ENCODE results near the gene TMEM59. TPM values are rescaled to one million over a fixed set of nuclear protein-coding genes. Genes with fewer than 3 reads are reported as not detected.

TMEM59 gene
- polyA plus RNA-seq, 3 donors = 169 to 925 (median 831) TPM

DNA sequence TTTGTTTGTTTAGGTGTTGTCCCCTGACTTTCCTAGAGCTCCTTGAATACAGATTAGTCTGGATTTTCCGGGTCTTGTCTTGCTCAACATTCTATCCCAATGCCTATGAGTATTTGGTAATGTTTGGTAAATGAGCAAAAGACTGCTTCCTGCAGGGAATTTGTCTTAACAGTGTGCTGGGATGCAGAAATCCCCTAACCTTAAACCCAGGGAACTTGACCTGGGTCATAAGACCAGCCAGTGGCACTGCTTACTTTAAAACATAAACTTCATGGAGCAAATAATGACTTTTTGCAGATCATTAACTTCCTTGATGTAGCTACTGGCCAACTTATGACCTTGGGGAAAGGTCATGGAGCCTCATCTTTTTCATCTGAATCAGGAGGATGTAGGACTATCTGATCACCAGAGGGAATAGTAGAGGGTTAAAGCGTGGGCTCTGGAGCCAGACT lies 27.6 kb upstream of the TMEM59 start:
- H3K27ac Mint-ChIP-seq = no peak overlapping the region
- Histone ChIP-seq H4K20me1 (ENCODE audit: insufficient read depth, low read length) (peaks cover 11% of the 10 kb centered on the region), H3K27me3 (ENCODE audit: control insufficient read depth in 2 of 2, insufficient read depth in 2 of 2, low read length in 2 of 2) (no peaks in the 10 kb centered on the region), H3K27ac (ENCODE audit: low read depth in 1 of 2, low read length in 2 of 2) (no peak overlapping the region), H3K9me3 (replicated peaks in 1 of 2; ENCODE audit: control insufficient read depth in 1 of 2, insufficient read depth in 1 of 2, low read length in 2 of 2) (no peaks in the 10 kb centered on the region), H2AFZ (ENCODE audit: insufficient read depth, low read depth, low read length, poor library complexity, severe bottlenecking) (no peak overlapping the region), H3K4me3 (replicated peaks in 1 of 3; ENCODE audit: low read depth in 2 of 3, low read length in 3 of 3) (no peak overlapping the region), H3K4me2 (replicated peaks; ENCODE audit: extremely low read depth, low read length, poor library complexity, severe bottlenecking) (no peak overlapping the region), H3K79me2 (ENCODE audit: insufficient read depth, low read length) (no peaks in the 10 kb centered on the region), H3K4me1 (ENCODE audit: control insufficient read depth in 1 of 2, insufficient read depth in 2 of 2, low read length in 2 of 2) (no peaks in the 10 kb centered on the region), H3K9ac (ENCODE audit: insufficient read depth, low read length, poor library complexity, severe bottlenecking) (no peak overlapping the region), H3K36me3 (replicated peaks in 1 of 2; ENCODE audit: control insufficient read depth in 1 of 2, insufficient read depth in 2 of 2, low read length in 2 of 2) (peaks cover 4 to 22% of the 10 kb centered on the region in 2 donors)
- no CpG with 5 or more reads among the region's 2 CpGs for WGBS (ENCODE audit: insufficient coverage)
- intact Hi-C loops (cut with micrococcal nuclease) = no loop called here
- no peak overlapping the region for H3K4me3 Mint-ChIP-seq
- no peak for DNase-seq
- TF ChIP-seq, protein P1, sequence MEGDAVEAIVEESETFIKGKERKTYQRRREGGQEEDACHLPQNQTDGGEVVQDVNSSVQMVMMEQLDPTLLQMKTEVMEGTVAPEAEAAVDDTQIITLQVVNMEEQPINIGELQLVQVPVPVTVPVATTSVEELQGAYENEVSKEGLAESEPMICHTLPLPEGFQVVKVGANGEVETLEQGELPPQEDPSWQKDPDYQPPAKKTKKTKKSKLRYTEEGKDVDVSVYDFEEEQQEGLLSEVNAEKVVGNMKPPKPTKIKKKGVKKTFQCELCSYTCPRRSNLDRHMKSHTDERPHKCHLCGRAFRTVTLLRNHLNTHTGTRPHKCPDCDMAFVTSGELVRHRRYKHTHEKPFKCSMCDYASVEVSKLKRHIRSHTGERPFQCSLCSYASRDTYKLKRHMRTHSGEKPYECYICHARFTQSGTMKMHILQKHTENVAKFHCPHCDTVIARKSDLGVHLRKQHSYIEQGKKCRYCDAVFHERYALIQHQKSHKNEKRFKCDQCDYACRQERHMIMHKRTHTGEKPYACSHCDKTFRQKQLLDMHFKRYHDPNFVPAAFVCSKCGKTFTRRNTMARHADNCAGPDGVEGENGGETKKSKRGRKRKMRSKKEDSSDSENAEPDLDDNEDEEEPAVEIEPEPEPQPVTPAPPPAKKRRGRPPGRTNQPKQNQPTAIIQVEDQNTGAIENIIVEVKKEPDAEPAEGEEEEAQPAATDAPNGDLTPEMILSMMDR (IDR thresholded peaks at IDR 0.05) = no peak
- peaks cover 0 to 3% (median under 1%) of the 10 kb centered on the region in 3 donors for H3K27me3 Mint-ChIP-seq (ENCODE audit: low read depth in 3 of 3)
- H3K4me1 Mint-ChIP-seq = peaks cover 3% of the 10 kb centered on the region
- peaks cover 29 to 30% of the 10 kb centered on the region in 2 donors for H3K36me3 Mint-ChIP-seq
- no peaks in the 10 kb centered on the region for H3K9me3 Mint-ChIP-seq

GRCh38 chr1:54077359-54077758 lies 24.4 kb upstream of the TMEM59 start:
- H2AFZ ChIP-seq (ENCODE audit: insufficient read depth, low read depth, low read length, poor library complexity, severe bottlenecking) = no peak overlapping the region
- intact Hi-C loops (cut with micrococcal nuclease) = no loop called here
- peaks cover 15 to 49% of the 10 kb centered on the region in 2 donors for H3K36me3 ChIP-seq (replicated peaks in 1 of 2; ENCODE audit: control insufficient read depth in 1 of 2, insufficient read depth in 2 of 2, low read length in 2 of 2)
- TF ChIP-seq, protein P1 (IDR thresholded peaks at IDR 0.05) = no peak
- Mint-ChIP-seq H3K27me3 (ENCODE audit: low read depth in 3 of 3) (peaks cover 0 to 3% (median 0%) of the 10 kb centered on the region in 3 donors), H3K27ac (no peak overlapping the region), H3K4me3 (no peak overlapping the region), H3K9me3 (no peaks in the 10 kb centered on the region), H3K4me1 (peaks cover 3% of the 10 kb centered on the region), H3K36me3 (peaks cover 23 to 26% of the 10 kb centered on the region in 2 donors)
- no peak overlapping the region for H3K4me2 ChIP-seq (replicated peaks; ENCODE audit: extremely low read depth, low read length, poor library complexity, severe bottlenecking)
- H3K9ac ChIP-seq (ENCODE audit: insufficient read depth, low read length, poor library complexity, severe bottlenecking) = no peak overlapping the region
- H3K27ac ChIP-seq (ENCODE audit: low read depth in 1 of 2, low read length in 2 of 2) = no peak overlapping the region
- no peak overlapping the region for H3K4me3 ChIP-seq (replicated peaks in 1 of 3; ENCODE audit: low read depth in 2 of 3, low read length in 3 of 3)
- no peak for DNase-seq
- H3K27me3 ChIP-seq (ENCODE audit: control insufficient read depth in 2 of 2, insufficient read depth in 2 of 2, low read length in 2 of 2) = no peaks in the 10 kb centered on the region
- H4K20me1 ChIP-seq (ENCODE audit: insufficient read depth, low read length) = peaks cover 7% of the 10 kb centered on the region
- H3K4me1 ChIP-seq (ENCODE audit: control insufficient read depth in 1 of 2, insufficient read depth in 2 of 2, low read length in 2 of 2) = no peaks in the 10 kb centered on the region
- H3K79me2 ChIP-seq (ENCODE audit: insufficient read depth, low read length) = no peaks in the 10 kb centered on the region
- H3K9me3 ChIP-seq (replicated peaks in 1 of 2; ENCODE audit: control insufficient read depth in 1 of 2, insufficient read depth in 1 of 2, low read length in 2 of 2) = no peaks in the 10 kb centered on the region

Measured in CD14-positive monocyte (primary cell).